Head of caudate nucleus (tissue), 42 donors: ENCODE data around the gene POLR3K.
"Not testable (repeated sequence)": the region's sequence is repeated elsewhere in the genome, so short reads cannot be mapped to it uniquely, and the experiment has no call there.

ENCODE experiments used
- DNase-seq, 42 donors: peaks; one replicate each; pipeline versions ENCODE4 v3.0.0 to v3.0.0-alpha.2; 2020 to 2021; ENCODE audit warnings: mixed read lengths in 7 of 42
- intact Hi-C: fragments of 100-400 bp; cut with DNase I; formaldehyde crosslinking; loops from one replicate; pipeline ENCODE4 v1.15.0; 2022

The POLR3K gene

GRCh38 chr16:35011-35677 lies 18.3 kb downstream of the POLR3K start:
- intact Hi-C loops: no loop called here
- peak in 7 of 42 donors; percentile 9 to 40 (median 16) for DNase-seq

- intact Hi-C loops: no loop called here
- DNase-seq: no peak
These were observed 18.8 kb downstream of the POLR3K start for GRCh38 chr16:34648-34987.

GRCh38 chr16:33877-34647 lies 19.3 kb downstream of the POLR3K start:
- peak in 2 of 42 donors; percentile 11 to 21 for DNase-seq
- intact Hi-C loops: no loop called here

- intact Hi-C loops: not testable (repeated sequence)
- DNase-seq: peak in 2 of 42 donors; percentile 7 to 23
These were observed 20.1 kb downstream of the POLR3K start for GRCh38 chr16:33154-33876.

- peak in 2 of 42 donors; percentile 1 to 7 for DNase-seq
- intact Hi-C loops: not testable (repeated sequence)
These were observed 22.8 kb downstream of the POLR3K start for GRCh38 chr16:30627-31026.

- intact Hi-C loops: not testable (repeated sequence)
- DNase-seq: peak in 2 of 42 donors; percentile 3 to 13
These were observed 27.5 kb downstream of the POLR3K start for GRCh38 chr16:25926-26348.

- intact Hi-C loops: not testable (repeated sequence)
- peak in 2 of 42 donors; percentile 8 to 20 for DNase-seq
These were observed 29.3 kb downstream of the POLR3K start for GRCh38 chr16:24151-24550.

- intact Hi-C loops: not testable (repeated sequence)
These were observed 32.5 kb downstream of the POLR3K start for GRCh38 chr16:20886-21285.

GRCh38 chr16:17062-17765 lies 36.2 kb downstream of the POLR3K start:
- intact Hi-C loops: not testable (repeated sequence)

More at GRCh38 chr16:20886-21285, 32.5 kb downstream of the POLR3K start:
- peak in 2 of 42 donors; percentile 11 to 34 for DNase-seq

GRCh38 chr16:10772-11171 lies 42.6 kb downstream of the POLR3K start:
- DNase-seq: peak; percentile 72 to 100 (median 95)
- intact Hi-C loops: not testable (repeated sequence)

More at GRCh38 chr16:17062-17765, 36.2 kb downstream of the POLR3K start:
- DNase-seq: peak in 2 of 42 donors; percentile 7 to 19

- intact Hi-C loops: no loop called here
- peak in 13 of 42 donors; percentile 10 to 56 (median 30) for DNase-seq
These were observed 43.3 kb downstream of the POLR3K start for GRCh38 chr16:9903-10665.
